PC-3 (cell line): ENCODE measurements around the gene MYBPH.

Experiments
- EZH2 ChIP-seq: fragments of 300-600 bp; sonication (generic); IDR thresholded peaks from one replicate; pipeline ENCODE4 v1.6.1; 2017; ENCODE audit warnings: antibody characterized with exemption, mild to moderate bottlenecking, low read length; ENCODE audit not compliant: unreplicated experiment
- EZH2phosphoT487 ChIP-seq: fragments of 300-600 bp; sonication (generic); IDR thresholded peaks from 2 replicates; pipeline ENCODE4 v1.6.1; 2018; ENCODE audit warnings: mild to moderate bottlenecking, antibody characterized with exemption, low read length, borderline replicate concordance
- TF ChIP-seq, protein P1 (sequence below): fragments of 300-600 bp; sonication (generic); conservative IDR thresholded peaks from 2 replicates; pipeline ENCODE4 v1.5.1; 2017; ENCODE audit warnings: antibody characterized with exemption, low read depth, mild to moderate bottlenecking, low read length

DNA sequence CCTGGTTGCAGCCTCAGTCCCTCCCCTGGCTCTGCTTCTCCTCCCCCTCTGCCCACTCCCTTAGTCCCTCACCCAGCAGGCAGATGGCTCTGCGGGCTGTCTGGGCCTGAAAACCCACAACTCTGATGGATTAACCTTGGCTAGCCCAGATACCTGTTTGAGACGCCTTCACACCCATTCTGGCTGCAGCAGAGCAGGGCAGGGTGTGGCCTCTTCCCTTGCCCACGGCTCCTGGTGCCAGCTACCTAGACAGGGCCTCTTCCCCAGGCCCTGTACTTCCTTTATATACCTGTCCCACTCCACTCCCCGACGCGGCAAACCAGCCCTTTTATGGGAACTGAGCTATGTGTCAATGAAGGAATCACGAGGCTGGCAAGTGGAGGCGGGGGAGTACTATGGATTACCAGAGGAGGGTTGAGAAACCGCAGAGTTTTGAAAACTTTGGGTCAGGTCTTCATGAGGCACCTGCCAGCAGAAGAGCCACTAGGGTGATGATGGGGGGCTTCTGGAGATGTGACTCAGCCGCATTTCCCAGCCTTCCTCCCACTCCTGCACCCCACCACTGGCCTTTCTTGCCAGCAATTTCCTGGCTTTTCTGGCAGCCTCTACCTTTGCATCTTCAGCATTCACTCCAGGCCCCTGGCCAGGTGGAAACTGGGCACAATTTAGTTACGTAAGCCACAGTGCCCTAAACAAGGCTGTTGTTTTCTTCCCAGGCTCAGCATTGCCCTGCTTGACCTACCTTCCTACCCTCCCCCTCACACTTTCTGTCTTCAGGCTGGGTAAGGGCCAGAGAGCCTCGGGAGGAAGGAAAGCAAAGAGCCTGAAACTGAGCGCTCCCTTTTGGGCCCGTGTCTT is 11.0 kb upstream of the MYBPH start, which contains the start of gene CHI3L1:
- TF ChIP-seq, protein P1, sequence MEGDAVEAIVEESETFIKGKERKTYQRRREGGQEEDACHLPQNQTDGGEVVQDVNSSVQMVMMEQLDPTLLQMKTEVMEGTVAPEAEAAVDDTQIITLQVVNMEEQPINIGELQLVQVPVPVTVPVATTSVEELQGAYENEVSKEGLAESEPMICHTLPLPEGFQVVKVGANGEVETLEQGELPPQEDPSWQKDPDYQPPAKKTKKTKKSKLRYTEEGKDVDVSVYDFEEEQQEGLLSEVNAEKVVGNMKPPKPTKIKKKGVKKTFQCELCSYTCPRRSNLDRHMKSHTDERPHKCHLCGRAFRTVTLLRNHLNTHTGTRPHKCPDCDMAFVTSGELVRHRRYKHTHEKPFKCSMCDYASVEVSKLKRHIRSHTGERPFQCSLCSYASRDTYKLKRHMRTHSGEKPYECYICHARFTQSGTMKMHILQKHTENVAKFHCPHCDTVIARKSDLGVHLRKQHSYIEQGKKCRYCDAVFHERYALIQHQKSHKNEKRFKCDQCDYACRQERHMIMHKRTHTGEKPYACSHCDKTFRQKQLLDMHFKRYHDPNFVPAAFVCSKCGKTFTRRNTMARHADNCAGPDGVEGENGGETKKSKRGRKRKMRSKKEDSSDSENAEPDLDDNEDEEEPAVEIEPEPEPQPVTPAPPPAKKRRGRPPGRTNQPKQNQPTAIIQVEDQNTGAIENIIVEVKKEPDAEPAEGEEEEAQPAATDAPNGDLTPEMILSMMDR, result no peak
- TF ChIP-seq EZH2phosphoT487, result no peak
- TF ChIP-seq EZH2, result no peak
